Natural killer cell (primary cell): ENCODE data around the gene SLC5A6. TPM values are rescaled to one million over a fixed set of nuclear protein-coding genes. Genes with fewer than 3 reads are reported as not detected.

Experiments
- ATAC-seq, 3 donors: fragments of 150-1000 bp in 2 of 3; fragments of 200-7000 bp in 1 of 3; cut with Tn5 transposase; 1 replicate in 1 of 3; 2 replicates in 2 of 3; pipeline ENCODE4 v1.10.0; 2021; ENCODE audit warnings: mild to moderate bottlenecking in 2 of 3, moderate library complexity in 2 of 3
- DNase-seq, 2 donors: peaks; one replicate each; pipeline versions ENCODE4 v3.0.0 to v3.0.0-alpha.2; 2013 to 2021; ENCODE audit warnings: mixed read lengths in 1 of 2
- H3K27ac ChIP-seq: one replicate; pipeline ENCODE4 v1.5.1; 2013; ENCODE audit warnings: mild to moderate bottlenecking, low read length
- H3K27me3 ChIP-seq: one replicate; pipeline ENCODE4 v1.6.1; 2013; ENCODE audit warnings: low read length; ENCODE audit not compliant: control insufficient read depth, insufficient read depth
- H3K36me3 ChIP-seq: one replicate; pipeline ENCODE4 v1.6.1; 2013; ENCODE audit warnings: low read length; ENCODE audit not compliant: control insufficient read depth, insufficient read depth
- H3K4me1 ChIP-seq: one replicate; pipeline ENCODE4 v1.6.1; 2013; ENCODE audit warnings: low read length; ENCODE audit not compliant: control insufficient read depth, insufficient read depth
- H3K4me3 ChIP-seq: one replicate; pipeline ENCODE4 v1.5.1; 2013; ENCODE audit warnings: low read length
- H3K9me3 ChIP-seq: one replicate; pipeline ENCODE4 v1.6.1; 2013; ENCODE audit warnings: low read length; ENCODE audit not compliant: control insufficient read depth, insufficient read depth
- H3K27ac Mint-ChIP-seq, 2 donors: one replicate each; pipeline ENCODE4 v1.8.0; 2022; ENCODE audit warnings: mild to moderate bottlenecking in 2 of 2, mixed read lengths in 2 of 2, moderate library complexity in 1 of 2
- H3K27me3 Mint-ChIP-seq, 2 donors: one replicate each; pipeline ENCODE4 v1.8.0; 2022; ENCODE audit warnings: low read depth in 2 of 2, mixed read lengths in 2 of 2
- H3K36me3 Mint-ChIP-seq: one replicate; pipeline ENCODE4 v1.8.0; 2022; ENCODE audit warnings: mixed read lengths
- H3K4me1 Mint-ChIP-seq, 2 donors: one replicate each; pipeline ENCODE4 v1.8.0; 2022; ENCODE audit warnings: mixed read lengths in 2 of 2
- H3K4me3 Mint-ChIP-seq: one replicate; pipeline ENCODE4 v1.8.0; 2022; ENCODE audit warnings: mild to moderate bottlenecking, moderate library complexity, mixed read lengths
- H3K9me3 Mint-ChIP-seq, 2 donors: one replicate each; pipeline ENCODE4 v1.8.0; 2022; ENCODE audit warnings: mixed read lengths in 2 of 2
- WGBS: methylation state at CpG from one replicate; pipeline ENCODE4 v1.1.7; 2013; ENCODE audit warnings: missing lambda C conversion rate; ENCODE audit not compliant: insufficient coverage; 5-methylcytosine and 5-hydroxymethylcytosine counted together
- intact Hi-C: fragments of 100-400 bp; cut with micrococcal nuclease; formaldehyde crosslinking; loops from one replicate; pipeline ENCODE4 v1.14.2; 2022
- total RNA-seq, 4 donors: library from RNA; stranded (reverse); fragments of 120-200 nt in 1 of 4; gene quantifications; one replicate each; pipeline versions ENCODE4 v1.2.3 to v1.2.4, GENCODE V29; 2013 to 2022
- TF ChIP-seq, protein P1 (sequence below): fragments of 200-600 bp; IDR thresholded peaks from one replicate; pipeline ENCODE4 v1.8.0; 2022; ENCODE audit warnings: antibody characterized with exemption

SLC5A6 gene
- total RNA-seq, 3 donors from 2014 or later (not counting 1 experiment from before 2014, with no cell fraction given), result 86.2 to 102 (median 93.7) TPM

DNA sequence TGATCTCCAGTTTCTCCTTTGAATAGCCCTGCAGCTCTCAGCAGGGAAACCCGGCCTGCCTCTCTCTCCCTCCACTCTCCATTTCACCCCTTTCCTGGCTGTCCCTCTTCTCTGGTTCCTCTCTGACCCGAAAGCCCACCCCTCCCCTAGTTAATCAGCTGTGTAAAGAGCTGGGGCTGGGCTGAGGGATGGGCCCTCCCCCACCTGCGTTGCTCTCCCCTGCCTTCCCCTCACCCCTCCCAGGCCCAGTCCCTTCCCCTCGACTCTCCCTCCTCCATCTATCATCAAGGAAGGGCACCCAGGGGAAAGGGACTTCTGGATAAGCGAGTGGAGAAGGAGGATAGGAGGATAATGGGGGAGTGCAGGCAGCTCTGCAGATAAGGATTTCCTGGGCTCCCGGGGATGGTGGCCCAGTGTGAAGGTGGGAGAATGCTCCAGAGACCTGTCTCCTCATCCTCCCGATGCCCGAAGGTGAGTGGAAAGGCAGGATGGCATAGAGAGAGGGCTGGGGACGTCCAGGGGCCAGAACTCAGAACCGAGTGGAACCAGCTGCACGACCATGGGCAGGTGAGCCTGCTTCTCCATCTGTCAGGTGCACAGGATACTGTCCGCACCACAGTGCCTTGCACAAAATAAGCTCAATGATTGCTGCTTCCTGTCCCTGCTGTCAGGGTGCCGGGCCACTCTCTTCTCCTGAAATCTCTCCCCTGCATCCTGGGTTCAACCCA lies 38.7 kb upstream of the SLC5A6 start:
- no peak overlapping the region for H3K4me3 ChIP-seq
- H3K4me1 ChIP-seq, result peaks cover 4% of the 10 kb centered on the region
- no peaks in the 10 kb centered on the region for H3K36me3 ChIP-seq
- intact Hi-C loops, result no loop called here
- DNase-seq (no peak), ATAC-seq (no peak)
- 72% methylated on average over 11 of the region's 13 CpGs for WGBS
- no peak overlapping the region for H3K27ac ChIP-seq
- Mint-ChIP-seq H3K4me1 (no peaks in the 10 kb centered on the region), H3K9me3 (no peaks in the 10 kb centered on the region), H3K4me3 (no peak overlapping the region), H3K36me3 (no peaks in the 10 kb centered on the region), H3K27ac (no peak overlapping the region), H3K27me3 (peaks cover 14 to 26% of the 10 kb centered on the region in 2 donors)
- TF ChIP-seq, protein P1, sequence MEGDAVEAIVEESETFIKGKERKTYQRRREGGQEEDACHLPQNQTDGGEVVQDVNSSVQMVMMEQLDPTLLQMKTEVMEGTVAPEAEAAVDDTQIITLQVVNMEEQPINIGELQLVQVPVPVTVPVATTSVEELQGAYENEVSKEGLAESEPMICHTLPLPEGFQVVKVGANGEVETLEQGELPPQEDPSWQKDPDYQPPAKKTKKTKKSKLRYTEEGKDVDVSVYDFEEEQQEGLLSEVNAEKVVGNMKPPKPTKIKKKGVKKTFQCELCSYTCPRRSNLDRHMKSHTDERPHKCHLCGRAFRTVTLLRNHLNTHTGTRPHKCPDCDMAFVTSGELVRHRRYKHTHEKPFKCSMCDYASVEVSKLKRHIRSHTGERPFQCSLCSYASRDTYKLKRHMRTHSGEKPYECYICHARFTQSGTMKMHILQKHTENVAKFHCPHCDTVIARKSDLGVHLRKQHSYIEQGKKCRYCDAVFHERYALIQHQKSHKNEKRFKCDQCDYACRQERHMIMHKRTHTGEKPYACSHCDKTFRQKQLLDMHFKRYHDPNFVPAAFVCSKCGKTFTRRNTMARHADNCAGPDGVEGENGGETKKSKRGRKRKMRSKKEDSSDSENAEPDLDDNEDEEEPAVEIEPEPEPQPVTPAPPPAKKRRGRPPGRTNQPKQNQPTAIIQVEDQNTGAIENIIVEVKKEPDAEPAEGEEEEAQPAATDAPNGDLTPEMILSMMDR, result no peak
- H3K9me3 ChIP-seq, result no peaks in the 10 kb centered on the region
- peaks cover 2% of the 10 kb centered on the region for H3K27me3 ChIP-seq

DNA sequence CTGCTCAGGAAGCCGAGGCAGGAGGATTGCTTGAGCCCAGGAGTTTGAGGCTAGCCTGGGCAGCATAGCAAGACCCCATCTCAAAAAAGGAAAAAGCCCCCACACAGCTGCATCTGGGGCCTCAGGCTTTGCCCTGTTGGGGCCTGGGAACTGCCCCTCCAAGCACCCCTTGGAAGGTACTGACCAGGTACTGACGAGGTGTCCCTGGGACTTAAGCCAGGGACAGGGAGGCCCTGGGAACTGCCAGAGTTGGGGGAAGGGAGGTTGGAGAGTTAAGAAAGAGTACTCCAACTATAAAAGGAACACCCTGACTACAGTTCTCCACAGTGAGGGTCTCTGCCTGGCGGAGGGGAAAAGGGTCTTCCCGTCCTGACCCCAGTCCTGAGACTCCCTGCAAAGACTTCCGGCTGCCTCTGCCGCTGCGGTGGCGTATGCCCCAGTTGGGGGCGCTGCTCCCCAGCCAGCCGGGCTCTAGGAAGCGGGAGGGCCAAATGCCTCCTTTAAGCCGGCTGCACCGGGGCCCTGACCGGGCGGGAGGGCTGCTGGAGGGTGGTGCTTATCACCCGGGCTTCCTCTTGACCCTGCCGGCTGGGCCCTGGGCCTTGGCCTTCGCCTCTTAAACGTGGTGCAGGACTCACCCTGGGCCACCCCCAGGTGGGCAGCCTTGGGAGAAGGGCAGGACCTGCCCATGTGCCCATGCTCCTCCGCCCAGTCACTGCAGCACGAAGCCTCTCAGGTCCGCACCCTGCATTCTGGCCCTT lies 38.0 kb upstream of the SLC5A6 start:
- DNase-seq, result peak; percentile 32 to 67
- Histone ChIP-seq H3K4me1 (peaks cover 4% of the 10 kb centered on the region), H3K27me3 (peaks cover 2% of the 10 kb centered on the region), H3K9me3 (no peaks in the 10 kb centered on the region), H3K4me3 (no peak overlapping the region), H3K27ac (no peak overlapping the region), H3K36me3 (no peaks in the 10 kb centered on the region)
- peak in 2 of 3 donors; percentile 52 to 78 for ATAC-seq
- no peaks in the 10 kb centered on the region for H3K36me3 Mint-ChIP-seq
- TF ChIP-seq, protein P1, result peak; percentile 20
- 26% methylated on average over 22 of the region's 22 CpGs for WGBS
- H3K9me3 Mint-ChIP-seq, result no peaks in the 10 kb centered on the region
- H3K27ac Mint-ChIP-seq, result no peak overlapping the region
- no peaks in the 10 kb centered on the region for H3K4me1 Mint-ChIP-seq
- intact Hi-C loops, result no loop called here
- H3K4me3 Mint-ChIP-seq, result no peak overlapping the region
- peaks cover 11 to 22% of the 10 kb centered on the region in 2 donors for H3K27me3 Mint-ChIP-seq

- Mint-ChIP-seq H3K4me1 (no peaks in the 10 kb centered on the region), H3K9me3 (no peaks in the 10 kb centered on the region)
- peaks cover 4% of the 10 kb centered on the region for H3K4me1 ChIP-seq
Measured at GRCh38 chr2:27249159-27249890, 37.3 kb upstream of the SLC5A6 start.

More at GRCh38 chr2:27249159-27249890, 37.3 kb upstream of the SLC5A6 start:
- TF ChIP-seq, protein P1, result no peak
- Histone ChIP-seq H3K36me3 (peaks cover 2% of the 10 kb centered on the region), H3K9me3 (no peaks in the 10 kb centered on the region), H3K4me3 (no peak overlapping the region), H3K27me3 (peaks cover under 1% of the 10 kb centered on the region), H3K27ac (no peak overlapping the region)
- H3K4me3 Mint-ChIP-seq, result no peak overlapping the region
- no peak overlapping the region for H3K27ac Mint-ChIP-seq
- no peak for DNase-seq
- 78% methylated on average over 12 of the region's 12 CpGs for WGBS
- no peaks in the 10 kb centered on the region for H3K36me3 Mint-ChIP-seq
- H3K27me3 Mint-ChIP-seq, result peaks cover 8 to 15% of the 10 kb centered on the region in 2 donors
- intact Hi-C loops, result no loop called here
- no peak for ATAC-seq
